HG03558 (cell line): ENCODE results near the gene VARS2.
"Not testable (repeated sequence)": the region's sequence is repeated elsewhere in the genome, so short reads cannot be mapped to it uniquely, and the experiment has no call there.

ENCODE experiments used
- ATAC-seq: cut with Tn5 transposase; IDR thresholded peaks from one replicate; pipeline ENCODE4 v1.9.1; 2021; ENCODE audit warnings: moderate number of reproducible peaks; ENCODE audit not compliant: unreplicated experiment; ENCODE audit errors: extremely low read depth

The VARS2 gene

GRCh38 chr6:30895343-30895742 is 18.7 kb upstream of the VARS2 start:
- no peak for ATAC-seq

- no peak for ATAC-seq
These were observed 17.5 kb upstream of the VARS2 start for GRCh38 chr6:30896541-30896940.

- ATAC-seq, result no peak
These were observed 16.2 kb upstream of the VARS2 start for GRCh38 chr6:30897882-30898281.

- no peak for ATAC-seq
These were observed 15.2 kb upstream of the VARS2 start for GRCh38 chr6:30898750-30899360.

- no peak for ATAC-seq
These were observed 13.1 kb upstream of the VARS2 start for GRCh38 chr6:30900863-30901417.

GRCh38 chr6:30901436-30901835 is 12.6 kb upstream of the VARS2 start:
- ATAC-seq, result no peak

GRCh38 chr6:30902196-30902595 is 11.8 kb upstream of the VARS2 start:
- ATAC-seq, result not testable (repeated sequence)

GRCh38 chr6:30902709-30903108 is 11.3 kb upstream of the VARS2 start:
- no peak for ATAC-seq

GRCh38 chr6:30903236-30903635 is 10.8 kb upstream of the VARS2 start:
- no peak for ATAC-seq

GRCh38 chr6:30907290-30907757 is 6.7 kb upstream of the VARS2 start:
- not testable (repeated sequence) for ATAC-seq

- ATAC-seq, result peak; percentile 71
These were observed 6.1 kb upstream of the VARS2 start, which contains the start of gene GTF2H4 for GRCh38 chr6:30907758-30908591. Gene GTF2H4 (plus strand): TSS chr6:30908207.

- no peak for ATAC-seq
These were observed 5.3 kb upstream of the VARS2 start for GRCh38 chr6:30908700-30909099.

GRCh38 chr6:30910473-30910872 is 3.6 kb upstream of the VARS2 start:
- not testable (repeated sequence) for ATAC-seq

GRCh38 chr6:30912746-30913520 is 1.1 kb upstream of the VARS2 start:
- ATAC-seq, result no peak

- ATAC-seq, result no peak
These were observed 340 bp upstream of the VARS2 start for GRCh38 chr6:30913721-30914075.

GRCh38 chr6:30914854-30915590 is 984 bp downstream of the VARS2 start:
- no peak for ATAC-seq

- no peak for ATAC-seq
These were observed 1.5 kb downstream of the VARS2 start for GRCh38 chr6:30915591-30915946.

- ATAC-seq, result no peak
These were observed 3.0 kb downstream of the VARS2 start for GRCh38 chr6:30917041-30917440.

GRCh38 chr6:30917487-30917886 is 3.4 kb downstream of the VARS2 start:
- ATAC-seq, result no peak

- ATAC-seq, result no peak
These were observed 4.6 kb downstream of the VARS2 start for GRCh38 chr6:30918670-30919069.
